AG09319 (cell line): ENCODE data around the gene LCN10.
"Not testable (repeated sequence)": the region's sequence is repeated elsewhere in the genome, so short reads cannot be mapped to it uniquely, and the experiment has no call there.

Source experiments
- DNase-seq: peaks from one replicate; pipeline ENCODE4 v3.0.0-alpha.2; 2010; ENCODE audit warnings: low read depth; ENCODE audit errors: extremely low read depth
- TF ChIP-seq, protein P1 (sequence below): IDR thresholded peaks from 2 replicates; pipeline ENCODE4 v1.5.1; 2011; ENCODE audit warnings: low read depth, mild to moderate bottlenecking, inconsistent platforms, low read length, moderate library complexity

The LCN10 gene

DNA sequence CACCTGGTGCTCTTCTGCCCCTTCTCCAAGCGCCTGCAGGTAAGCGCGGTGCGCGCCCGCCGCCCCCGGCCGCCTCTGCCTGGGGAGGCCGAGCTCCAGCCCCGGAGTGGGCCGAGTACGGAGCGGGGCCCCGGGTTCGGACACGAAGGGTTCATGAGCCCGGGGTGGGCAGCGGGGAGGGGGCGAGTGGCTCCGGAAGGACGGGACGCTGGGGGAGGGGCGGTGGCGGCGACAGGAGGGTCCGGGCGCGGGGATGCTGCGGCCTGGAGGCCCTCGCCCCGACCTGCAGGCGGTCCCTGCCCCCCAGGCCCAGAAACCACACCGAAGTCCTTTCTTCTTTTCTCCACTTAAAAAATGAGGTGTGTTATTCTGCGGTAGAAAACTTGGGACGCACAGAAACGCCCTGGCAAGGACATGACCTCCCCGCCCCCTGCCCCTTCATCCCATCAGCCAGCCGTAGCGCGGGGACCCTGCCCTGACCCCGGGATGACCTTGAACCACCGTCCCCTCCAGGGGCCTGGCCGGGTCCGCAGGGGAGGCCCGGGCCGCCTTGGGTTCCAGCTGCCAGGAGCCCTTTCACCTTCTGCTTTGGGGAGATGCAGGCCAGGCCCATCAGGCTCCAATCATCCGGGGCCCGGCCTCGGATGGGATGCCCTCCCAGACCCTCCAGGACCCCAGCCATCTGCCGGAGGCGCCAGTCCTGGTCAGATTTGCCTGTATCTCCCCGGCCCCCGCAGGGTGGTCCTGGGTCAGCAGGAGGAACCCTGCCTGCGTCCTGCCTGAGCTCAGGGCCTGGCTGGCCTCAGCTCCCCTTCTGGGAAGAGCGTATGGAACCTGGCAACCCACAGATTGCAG lies 29.8 kb downstream of the LCN10 start:
- DNase-seq: no peak
- TF ChIP-seq, protein P1, sequence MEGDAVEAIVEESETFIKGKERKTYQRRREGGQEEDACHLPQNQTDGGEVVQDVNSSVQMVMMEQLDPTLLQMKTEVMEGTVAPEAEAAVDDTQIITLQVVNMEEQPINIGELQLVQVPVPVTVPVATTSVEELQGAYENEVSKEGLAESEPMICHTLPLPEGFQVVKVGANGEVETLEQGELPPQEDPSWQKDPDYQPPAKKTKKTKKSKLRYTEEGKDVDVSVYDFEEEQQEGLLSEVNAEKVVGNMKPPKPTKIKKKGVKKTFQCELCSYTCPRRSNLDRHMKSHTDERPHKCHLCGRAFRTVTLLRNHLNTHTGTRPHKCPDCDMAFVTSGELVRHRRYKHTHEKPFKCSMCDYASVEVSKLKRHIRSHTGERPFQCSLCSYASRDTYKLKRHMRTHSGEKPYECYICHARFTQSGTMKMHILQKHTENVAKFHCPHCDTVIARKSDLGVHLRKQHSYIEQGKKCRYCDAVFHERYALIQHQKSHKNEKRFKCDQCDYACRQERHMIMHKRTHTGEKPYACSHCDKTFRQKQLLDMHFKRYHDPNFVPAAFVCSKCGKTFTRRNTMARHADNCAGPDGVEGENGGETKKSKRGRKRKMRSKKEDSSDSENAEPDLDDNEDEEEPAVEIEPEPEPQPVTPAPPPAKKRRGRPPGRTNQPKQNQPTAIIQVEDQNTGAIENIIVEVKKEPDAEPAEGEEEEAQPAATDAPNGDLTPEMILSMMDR: no peak

DNA sequence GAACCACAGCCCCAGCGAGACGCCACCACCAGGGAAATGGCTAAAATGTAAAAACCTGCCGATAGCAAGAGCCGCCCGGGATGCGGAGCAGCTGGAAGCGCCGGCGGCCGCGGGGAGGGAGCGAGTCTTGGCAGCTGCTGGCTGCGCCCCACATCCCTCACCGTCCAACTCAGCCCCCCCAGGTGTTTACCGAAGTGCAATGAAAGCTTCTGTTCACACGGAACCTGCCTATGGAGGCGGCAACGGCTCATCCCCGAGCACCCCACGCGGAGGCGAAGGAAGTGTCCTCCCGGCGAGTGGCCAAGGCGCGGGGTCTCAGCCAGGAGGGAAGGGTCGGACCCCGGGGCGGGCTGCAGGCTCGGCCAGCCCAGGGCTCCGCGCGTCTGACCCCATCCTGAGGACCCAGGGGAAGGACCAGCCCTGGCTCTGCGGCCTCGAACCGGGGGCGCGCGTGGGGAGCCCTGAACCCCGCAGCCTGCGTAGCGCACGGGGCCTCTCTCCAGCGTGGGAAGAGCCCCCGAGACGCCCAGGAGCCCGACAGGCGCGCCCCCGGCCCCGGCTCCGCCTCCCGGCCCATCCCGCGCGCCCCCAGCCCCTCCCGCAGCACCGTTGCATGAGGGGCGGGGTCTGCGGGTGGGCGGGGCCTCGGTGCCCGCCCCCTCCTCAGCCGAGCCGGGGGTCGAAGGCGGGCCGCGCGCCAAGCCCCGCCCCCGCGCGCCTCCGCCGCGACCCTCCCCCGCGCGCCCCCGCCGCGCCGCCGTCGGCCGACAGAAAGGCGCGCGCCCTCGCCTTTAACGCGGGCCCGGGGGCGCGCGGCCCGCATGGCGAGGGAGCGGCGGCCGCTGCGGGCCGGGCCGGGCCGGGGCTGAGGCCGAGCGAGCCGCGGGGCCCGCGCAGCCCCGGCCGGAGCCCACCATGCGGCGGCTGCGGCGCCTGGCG lies 30.7 kb downstream of the LCN10 start, which contains the start of gene DIPK1B:
TSS of gene DIPK1B (plus strand) at position 822 of the 939 bp plus-strand sequence. CDS start at position 916, 94 bp downstream.
- no peak for DNase-seq
- TF ChIP-seq, protein P1: no peak

DNA sequence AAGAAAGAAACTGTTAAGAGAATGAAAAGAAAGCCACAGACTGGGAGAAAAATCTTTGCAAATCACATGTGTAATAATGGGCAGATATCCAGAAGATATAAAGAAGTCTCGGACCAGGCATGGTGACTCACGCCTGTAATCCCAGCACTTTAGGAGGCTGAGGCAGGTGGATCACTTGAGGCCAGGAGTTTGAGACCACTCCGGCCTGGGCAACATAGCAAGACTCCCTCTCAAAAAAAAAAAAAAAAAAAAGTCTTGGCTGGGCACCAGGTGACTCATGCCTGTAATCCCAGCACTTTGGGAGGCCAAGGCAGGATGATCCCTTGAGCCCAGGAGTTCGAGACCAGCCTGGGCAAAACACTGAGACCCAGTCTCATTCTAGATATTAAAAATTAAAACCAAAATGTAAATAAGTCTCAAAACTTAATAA lies 31.5 kb downstream of the LCN10 start:
- not testable (repeated sequence) for DNase-seq

DNA sequence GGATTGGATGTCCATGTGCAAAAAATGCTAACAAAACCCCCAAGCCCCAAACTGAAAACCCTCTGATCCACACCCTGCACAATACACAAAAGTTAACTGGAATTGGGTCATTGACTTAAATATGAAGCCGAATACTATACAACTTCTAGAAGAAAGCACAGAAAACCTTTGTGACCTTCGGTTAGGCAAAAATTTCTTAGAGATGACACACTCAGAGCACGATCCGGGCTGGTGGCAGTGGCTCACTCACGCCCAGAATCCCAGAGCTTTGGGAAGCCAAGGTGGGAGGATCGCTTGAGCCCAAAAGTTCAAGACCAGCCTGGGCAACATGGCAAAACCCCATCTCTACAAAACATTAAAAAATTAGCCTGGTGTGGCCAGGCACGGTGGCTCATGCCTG lies 32.2 kb downstream of the LCN10 start:
- no peak for DNase-seq
- TF ChIP-seq, protein P1: no peak

DNA sequence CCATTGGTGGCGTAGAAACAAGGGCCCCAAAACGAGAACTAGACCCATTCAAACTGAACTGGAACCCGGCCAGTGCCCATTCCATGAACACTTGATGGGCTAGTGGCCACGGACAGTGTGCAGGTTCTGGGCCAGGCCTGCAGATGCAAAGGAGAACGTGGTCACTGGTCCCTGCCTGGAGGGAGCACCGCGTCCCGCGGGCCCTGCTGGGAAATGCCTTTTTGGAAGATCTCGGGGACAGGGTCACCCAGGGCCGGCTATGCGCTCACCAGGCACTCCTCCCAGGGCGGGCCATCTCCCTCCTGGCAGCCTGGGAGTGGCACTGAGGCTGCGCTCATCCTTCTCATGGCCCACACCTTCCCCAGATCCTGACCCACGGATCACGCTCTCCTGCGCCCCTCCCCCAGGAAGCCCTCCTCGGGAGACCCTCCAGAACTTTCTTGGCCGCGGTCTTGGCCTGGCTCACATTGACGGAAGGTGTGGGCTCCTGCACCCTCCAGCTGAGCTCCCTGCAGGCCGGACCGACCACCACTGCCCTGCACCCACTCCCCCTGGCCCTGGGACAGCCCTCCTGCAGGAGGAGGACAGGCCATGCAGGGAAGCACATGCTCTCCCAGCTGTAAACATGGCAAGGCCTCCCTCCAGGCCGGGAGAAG lies 33.2 kb downstream of the LCN10 start:
- TF ChIP-seq, protein P1: no peak
- no peak for DNase-seq

DNA sequence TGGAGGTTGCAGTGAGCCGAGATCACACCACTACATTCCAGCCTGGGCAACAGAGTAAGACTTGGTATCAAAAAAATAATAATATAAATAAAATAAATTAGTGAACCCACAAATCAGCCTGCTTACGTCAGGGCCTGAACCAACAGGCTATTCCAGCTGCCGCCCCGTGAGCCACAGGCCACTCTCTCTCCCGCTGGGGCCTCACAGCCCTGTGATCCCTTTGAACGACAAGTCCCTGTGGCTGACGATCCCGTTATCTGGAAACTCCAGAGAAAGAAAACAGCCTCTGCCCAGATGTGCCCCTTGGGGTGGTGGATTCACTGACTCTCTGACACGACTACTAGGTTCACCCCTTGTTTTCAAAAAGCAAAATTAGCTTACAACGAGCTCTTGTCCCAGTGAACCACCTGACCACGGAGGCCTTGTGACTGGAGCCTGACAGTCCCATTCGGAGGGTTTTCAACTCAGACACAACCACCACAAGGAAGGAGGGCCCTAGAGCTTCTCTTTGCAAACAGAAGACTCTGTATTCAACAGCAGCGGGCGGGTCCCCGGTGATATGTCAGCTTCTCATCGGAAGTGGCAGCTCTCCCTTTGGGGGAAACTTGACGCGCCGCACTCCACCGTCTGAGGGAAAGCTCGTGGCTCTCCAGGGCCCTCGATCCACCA lies 34.8 kb downstream of the LCN10 start:
- TF ChIP-seq, protein P1: no peak
- DNase-seq: no peak

DNA sequence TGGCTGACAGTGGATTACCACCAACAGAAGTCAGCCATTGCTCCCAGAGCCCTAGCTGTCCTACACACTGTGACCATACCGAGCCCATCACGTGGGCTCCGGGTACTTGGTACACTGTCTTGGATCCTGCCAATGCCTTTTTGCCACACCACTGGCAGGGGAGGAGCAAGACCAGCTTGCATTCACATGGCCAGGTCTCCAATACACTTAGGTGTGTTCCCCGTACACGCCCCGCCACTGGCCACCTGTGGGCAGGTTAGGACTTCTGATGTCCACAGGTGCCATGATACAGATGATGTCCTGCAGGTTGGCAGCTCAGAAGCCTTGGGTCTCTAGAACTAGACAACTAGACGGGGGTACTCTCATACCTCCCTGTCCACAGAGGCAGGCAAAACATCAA lies 35.7 kb downstream of the LCN10 start:
- DNase-seq: no peak
- TF ChIP-seq, protein P1: no peak
